Tibial nerve (tissue), 3 donors: ENCODE data around the gene GALNT11.

Experiments
- POLR2A ChIP-seq, 2 donors: fragments of 450-650 bp; IDR thresholded peaks; one replicate each; pipeline ENCODE4 v1.6.1; 2017; ENCODE audit warnings: antibody characterized with exemption in 2 of 2, mild to moderate bottlenecking in 2 of 2, moderate library complexity in 2 of 2
- TF ChIP-seq, protein P1 (sequence below), 5 experiments: fragments of 200-600 bp in 3 of 5; fragments of 450-650 bp in 2 of 5; sonication (generic) in 3 of 5; IDR thresholded peaks; one replicate each; pipeline ENCODE4 v1.5.1; 2016 to 2019; ENCODE audit warnings: antibody characterized with exemption in 5 of 5, mild to moderate bottlenecking in 3 of 5, moderate library complexity in 2 of 5

DNA sequence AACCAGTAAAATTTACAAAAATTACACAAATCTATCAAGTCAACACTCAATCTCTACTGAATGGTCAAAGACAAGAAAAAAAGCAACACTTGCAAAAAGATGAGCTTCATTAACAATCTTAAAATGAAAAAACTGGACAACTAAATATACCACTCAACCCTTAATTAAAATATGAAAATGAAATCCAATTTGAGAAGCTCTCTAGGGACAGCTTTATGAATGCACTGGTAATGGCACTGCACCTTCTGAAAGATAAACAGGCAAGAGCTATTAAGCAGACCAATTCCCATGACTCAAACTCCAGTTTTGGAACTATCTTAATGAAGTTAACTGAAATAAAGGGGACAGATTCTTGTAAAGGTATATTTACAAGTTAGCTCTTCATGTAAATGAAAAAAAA is 135.7 kb downstream of the GALNT11 start:
- TF ChIP-seq, protein P1, sequence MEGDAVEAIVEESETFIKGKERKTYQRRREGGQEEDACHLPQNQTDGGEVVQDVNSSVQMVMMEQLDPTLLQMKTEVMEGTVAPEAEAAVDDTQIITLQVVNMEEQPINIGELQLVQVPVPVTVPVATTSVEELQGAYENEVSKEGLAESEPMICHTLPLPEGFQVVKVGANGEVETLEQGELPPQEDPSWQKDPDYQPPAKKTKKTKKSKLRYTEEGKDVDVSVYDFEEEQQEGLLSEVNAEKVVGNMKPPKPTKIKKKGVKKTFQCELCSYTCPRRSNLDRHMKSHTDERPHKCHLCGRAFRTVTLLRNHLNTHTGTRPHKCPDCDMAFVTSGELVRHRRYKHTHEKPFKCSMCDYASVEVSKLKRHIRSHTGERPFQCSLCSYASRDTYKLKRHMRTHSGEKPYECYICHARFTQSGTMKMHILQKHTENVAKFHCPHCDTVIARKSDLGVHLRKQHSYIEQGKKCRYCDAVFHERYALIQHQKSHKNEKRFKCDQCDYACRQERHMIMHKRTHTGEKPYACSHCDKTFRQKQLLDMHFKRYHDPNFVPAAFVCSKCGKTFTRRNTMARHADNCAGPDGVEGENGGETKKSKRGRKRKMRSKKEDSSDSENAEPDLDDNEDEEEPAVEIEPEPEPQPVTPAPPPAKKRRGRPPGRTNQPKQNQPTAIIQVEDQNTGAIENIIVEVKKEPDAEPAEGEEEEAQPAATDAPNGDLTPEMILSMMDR (IDR thresholded peaks at IDR 0.05), result no peak
- TF ChIP-seq POLR2A (IDR thresholded peaks at IDR 0.05), result no peak
